ENCODE measurements around the gene CPLX3. TPM values are rescaled to one million over a fixed set of nuclear protein-coding genes. Genes with fewer than 3 reads are reported as not detected.

Gene CPLX3
- total and polyA plus RNA-seq, 4 donors, result 0.05 to 0.13 TPM; not detected in 2

- no peaks in the 10 kb centered on the region for H3K36me3 ChIP-seq (ENCODE audit: control insufficient read depth in 1 of 2, insufficient read depth in 2 of 2, low read length in 1 of 2)
- H3K9me3 ChIP-seq (ENCODE audit: control insufficient read depth, low read length), result no peaks in the 10 kb centered on the region
- DNase-seq (no peak), ATAC-seq (ENCODE audit: low FRiP score) (no peak)
- no peaks in the 10 kb centered on the region for H3K4me1 ChIP-seq (ENCODE audit: control insufficient read depth in 1 of 2, insufficient read depth in 2 of 2, low read length in 2 of 2)
- WGBS, 2 donors, result 55 to 62% methylated on average over 4 of the region's 4 CpGs
- no peak overlapping the region for H3K4me3 ChIP-seq (ENCODE audit: low read length in 2 of 2)
- H3K27me3 ChIP-seq (ENCODE audit: control insufficient read depth in 1 of 2, insufficient read depth in 2 of 2, low read length in 1 of 2), result no peaks in the 10 kb centered on the region
- intact Hi-C loops (cut with DNase I), result loop anchor here in 1 of 2 donors (5.0 kb wide), 1 partner anchor 37 kb away; no protein-coding TSS in a partner anchor
- no peak overlapping the region for H3K27ac ChIP-seq (ENCODE audit: low read depth in 1 of 2, low read length in 2 of 2)
Measured at GRCh38 chr15:74808840-74809229, 17.6 kb upstream of the CPLX3 start.

DNA sequence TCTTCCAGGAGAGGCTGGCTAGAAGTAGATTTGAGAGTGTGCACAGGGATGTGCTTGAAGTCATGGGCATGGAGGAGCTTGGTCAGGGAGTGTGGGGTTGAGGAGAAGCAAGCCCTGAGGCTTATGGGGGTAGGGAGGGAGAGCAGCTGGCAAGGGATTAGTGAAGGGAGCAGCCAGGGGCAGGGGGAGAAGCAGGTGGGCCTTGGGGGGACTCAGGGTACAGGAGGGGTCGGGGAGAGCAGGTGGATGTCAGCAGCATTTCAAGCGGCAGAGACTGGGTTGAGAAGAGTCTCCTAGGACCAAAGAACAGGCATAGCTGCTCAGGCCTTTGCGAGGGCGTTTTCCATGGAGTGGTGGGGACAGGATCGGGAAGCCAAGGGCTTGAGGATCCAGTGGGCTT lies 17.2 kb upstream of the CPLX3 start:
- intact Hi-C loops (cut with DNase I), result loop anchor here in 1 of 2 donors (5.0 kb wide), 1 partner anchor 37 kb away; no protein-coding TSS in a partner anchor
- Histone ChIP-seq H3K9me3 (ENCODE audit: control insufficient read depth, low read length) (no peaks in the 10 kb centered on the region), H3K36me3 (ENCODE audit: control insufficient read depth in 1 of 2, insufficient read depth in 2 of 2, low read length in 1 of 2) (no peaks in the 10 kb centered on the region), H3K4me1 (ENCODE audit: control insufficient read depth in 1 of 2, insufficient read depth in 2 of 2, low read length in 2 of 2) (no peaks in the 10 kb centered on the region), H3K4me3 (ENCODE audit: low read length in 2 of 2) (no peak overlapping the region), H3K27me3 (ENCODE audit: control insufficient read depth in 1 of 2, insufficient read depth in 2 of 2, low read length in 1 of 2) (no peaks in the 10 kb centered on the region), H3K27ac (ENCODE audit: low read depth in 1 of 2, low read length in 2 of 2) (no peak overlapping the region)
- WGBS, 2 donors, result 72 to 78% methylated on average over 5 of the region's 5 CpGs
- no peak for DNase-seq
- ATAC-seq (ENCODE audit: low FRiP score), result no peak

- Histone ChIP-seq H3K27ac (ENCODE audit: low read depth in 1 of 2, low read length in 2 of 2) (no peak overlapping the region), H3K4me1 (ENCODE audit: control insufficient read depth in 1 of 2, insufficient read depth in 2 of 2, low read length in 2 of 2) (no peaks in the 10 kb centered on the region), H3K4me3 (ENCODE audit: low read length in 2 of 2) (no peak overlapping the region), H3K9me3 (ENCODE audit: control insufficient read depth, low read length) (no peaks in the 10 kb centered on the region), H3K36me3 (ENCODE audit: control insufficient read depth in 1 of 2, insufficient read depth in 2 of 2, low read length in 1 of 2) (no peaks in the 10 kb centered on the region), H3K27me3 (ENCODE audit: control insufficient read depth in 1 of 2, insufficient read depth in 2 of 2, low read length in 1 of 2) (no peaks in the 10 kb centered on the region)
- no peak for DNase-seq
- intact Hi-C loops (cut with DNase I), result loop anchor here in 1 of 2 donors (5.0 kb wide), 1 partner anchor 38 kb away; no protein-coding TSS in a partner anchor
- no peak for ATAC-seq (ENCODE audit: low FRiP score)
- 74 to 86% methylated on average over 3 of the region's 3 CpGs for WGBS, 2 donors
Measured at GRCh38 chr15:74809956-74810355, 16.5 kb upstream of the CPLX3 start.

- DNase-seq, result no peak
- ATAC-seq (ENCODE audit: low FRiP score), result no peak
- 66 to 73% methylated on average over 11 to 12 of the region's 12 CpGs for WGBS, 2 donors
- Histone ChIP-seq H3K27me3 (ENCODE audit: control insufficient read depth in 1 of 2, insufficient read depth in 2 of 2, low read length in 1 of 2) (no peaks in the 10 kb centered on the region), H3K4me3 (ENCODE audit: low read length in 2 of 2) (no peak within 1 kb of the TSS), H3K36me3 (ENCODE audit: control insufficient read depth in 1 of 2, insufficient read depth in 2 of 2, low read length in 1 of 2) (no peaks in the 10 kb centered on the region), H3K9me3 (ENCODE audit: control insufficient read depth, low read length) (no peaks in the 10 kb centered on the region), H3K4me1 (ENCODE audit: control insufficient read depth in 1 of 2, insufficient read depth in 2 of 2, low read length in 2 of 2) (no peaks in the 10 kb centered on the region), H3K27ac (ENCODE audit: low read depth in 1 of 2, low read length in 2 of 2) (no peak within 1 kb of the TSS)
- intact Hi-C loops (cut with DNase I), result no loop called here
Measured at GRCh38 chr15:74812533-74812932, 13.9 kb upstream of the CPLX3 start, which contains the start of gene LMAN1L. Gene LMAN1L (plus strand): TSS chr15:74812835. CDS start chr15:74812855, 20 bp downstream.

GRCh38 chr15:74815121-74815934 lies 11.1 kb upstream of the CPLX3 start:
- DNase-seq, result no peak
- 59 to 61% methylated on average over 10 of the region's 10 CpGs for WGBS, 2 donors
- no peak for ATAC-seq (ENCODE audit: low FRiP score)
- Histone ChIP-seq H3K4me1 (ENCODE audit: control insufficient read depth in 1 of 2, insufficient read depth in 2 of 2, low read length in 2 of 2) (no peaks in the 10 kb centered on the region), H3K27me3 (ENCODE audit: control insufficient read depth in 1 of 2, insufficient read depth in 2 of 2, low read length in 1 of 2) (no peaks in the 10 kb centered on the region), H3K9me3 (ENCODE audit: control insufficient read depth, low read length) (no peaks in the 10 kb centered on the region), H3K4me3 (ENCODE audit: low read length in 2 of 2) (no peak overlapping the region), H3K36me3 (ENCODE audit: control insufficient read depth in 1 of 2, insufficient read depth in 2 of 2, low read length in 1 of 2) (no peaks in the 10 kb centered on the region), H3K27ac (ENCODE audit: low read depth in 1 of 2, low read length in 2 of 2) (no peak overlapping the region)
- intact Hi-C loops (cut with DNase I), result no loop called here

- intact Hi-C loops (cut with DNase I), result no loop called here
- no peaks in the 10 kb centered on the region for H3K4me1 ChIP-seq (ENCODE audit: control insufficient read depth in 1 of 2, insufficient read depth in 2 of 2, low read length in 2 of 2)
- no peaks in the 10 kb centered on the region for H3K9me3 ChIP-seq (ENCODE audit: control insufficient read depth, low read length)
- H3K27me3 ChIP-seq (ENCODE audit: control insufficient read depth in 1 of 2, insufficient read depth in 2 of 2, low read length in 1 of 2), result no peaks in the 10 kb centered on the region
- no peak overlapping the region for H3K27ac ChIP-seq (ENCODE audit: low read depth in 1 of 2, low read length in 2 of 2)
- ATAC-seq (ENCODE audit: low FRiP score) (no peak), DNase-seq (no peak)
- H3K4me3 ChIP-seq (ENCODE audit: low read length in 2 of 2), result no peak overlapping the region
- WGBS, 2 donors, result 68 to 79% methylated on average over 15 of the region's 15 CpGs
- no peaks in the 10 kb centered on the region for H3K36me3 ChIP-seq (ENCODE audit: control insufficient read depth in 1 of 2, insufficient read depth in 2 of 2, low read length in 1 of 2)
Measured at GRCh38 chr15:74815961-74816360, 10.5 kb upstream of the CPLX3 start.

DNA sequence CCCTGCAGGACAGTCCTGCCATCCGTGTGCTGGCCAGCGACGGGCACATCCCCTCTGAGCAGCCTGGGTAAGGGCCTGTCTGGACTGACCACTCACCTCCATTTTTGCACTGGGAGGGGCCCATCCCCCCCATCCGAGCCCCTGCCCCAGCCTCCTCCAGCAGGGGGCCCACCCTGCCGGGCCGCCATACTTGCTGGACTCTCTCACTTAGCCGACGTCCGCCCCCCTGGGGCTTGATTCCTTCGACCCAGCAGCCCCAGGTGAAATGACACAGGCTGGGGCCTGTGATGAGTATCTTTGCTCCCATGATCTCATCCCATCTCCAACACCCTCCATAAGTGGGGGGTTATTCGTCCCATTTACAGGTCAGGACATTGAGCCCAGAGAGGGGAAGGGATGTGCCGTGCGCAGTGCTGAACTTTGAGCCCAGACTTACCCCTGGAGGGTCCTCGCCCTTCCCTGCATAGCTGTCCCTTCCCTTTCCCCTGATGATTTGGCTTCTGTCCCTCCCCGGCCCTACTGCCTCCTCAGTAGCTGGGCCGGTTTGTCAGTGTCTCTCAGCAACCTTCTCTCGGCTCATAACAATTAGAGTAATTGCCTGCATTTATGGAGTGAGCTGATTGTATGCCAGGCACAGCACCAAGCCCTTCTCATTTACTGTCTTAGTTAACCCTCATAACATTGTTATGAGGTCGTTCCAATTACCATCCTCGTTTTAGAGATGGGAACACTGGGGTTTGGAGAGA lies 9.6 kb upstream of the CPLX3 start:
- 53 to 57% methylated on average over 17 to 19 of the region's 19 CpGs for WGBS, 2 donors
- no peaks in the 10 kb centered on the region for H3K4me1 ChIP-seq (ENCODE audit: control insufficient read depth in 1 of 2, insufficient read depth in 2 of 2, low read length in 2 of 2)
- no peak for ATAC-seq (ENCODE audit: low FRiP score)
- H3K27me3 ChIP-seq (ENCODE audit: control insufficient read depth in 1 of 2, insufficient read depth in 2 of 2, low read length in 1 of 2), result no peaks in the 10 kb centered on the region
- intact Hi-C loops (cut with DNase I), result no loop called here
- H3K9me3 ChIP-seq (ENCODE audit: control insufficient read depth, low read length), result no peaks in the 10 kb centered on the region
- no peaks in the 10 kb centered on the region for H3K36me3 ChIP-seq (ENCODE audit: control insufficient read depth in 1 of 2, insufficient read depth in 2 of 2, low read length in 1 of 2)
- DNase-seq, result no peak
- H3K4me3 ChIP-seq (ENCODE audit: low read length in 2 of 2), result no peak overlapping the region
- no peak overlapping the region for H3K27ac ChIP-seq (ENCODE audit: low read depth in 1 of 2, low read length in 2 of 2)

DNA sequence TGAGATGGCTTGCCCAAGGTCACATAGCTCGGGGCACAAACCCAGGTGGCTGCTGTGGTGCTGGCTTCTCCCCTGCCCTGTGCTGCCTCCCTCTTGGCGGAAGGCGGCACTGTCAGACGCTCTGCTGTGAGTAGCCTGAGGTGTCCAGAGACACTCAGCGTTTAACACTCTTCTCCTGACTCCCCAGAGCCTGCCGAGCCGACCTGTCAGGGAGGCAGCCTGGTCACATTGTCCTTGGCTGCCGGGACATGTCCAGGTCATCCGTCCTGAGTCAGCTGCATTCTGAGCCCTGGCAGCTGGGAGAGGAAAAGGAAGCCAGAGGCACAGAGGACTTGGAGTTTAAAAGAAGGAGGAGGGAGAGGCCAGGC lies 9.1 kb upstream of the CPLX3 start:
- Histone ChIP-seq H3K36me3 (ENCODE audit: control insufficient read depth in 1 of 2, insufficient read depth in 2 of 2, low read length in 1 of 2) (no peaks in the 10 kb centered on the region), H3K4me1 (ENCODE audit: control insufficient read depth in 1 of 2, insufficient read depth in 2 of 2, low read length in 2 of 2) (no peaks in the 10 kb centered on the region), H3K27ac (ENCODE audit: low read depth in 1 of 2, low read length in 2 of 2) (no peak overlapping the region), H3K27me3 (ENCODE audit: control insufficient read depth in 1 of 2, insufficient read depth in 2 of 2, low read length in 1 of 2) (no peaks in the 10 kb centered on the region), H3K9me3 (ENCODE audit: control insufficient read depth, low read length) (no peaks in the 10 kb centered on the region), H3K4me3 (ENCODE audit: low read length in 2 of 2) (no peak overlapping the region)
- ATAC-seq (ENCODE audit: low FRiP score), result no peak
- intact Hi-C loops (cut with DNase I), result no loop called here
- WGBS, 2 donors, result 29 to 35% methylated on average over 9 of the region's 9 CpGs
- no peak for DNase-seq

Data from aorta (tissue), 5 donors.